NCI-H524 (cell line): Measurements from ENCODE around the gene BICD1.

Source experiments
- DNase-seq, 2 experiments: peaks; one replicate each; lab custom pipeline; 2025; lab: John Stamatoyannopoulos, UW

The BICD1 gene

DNA sequence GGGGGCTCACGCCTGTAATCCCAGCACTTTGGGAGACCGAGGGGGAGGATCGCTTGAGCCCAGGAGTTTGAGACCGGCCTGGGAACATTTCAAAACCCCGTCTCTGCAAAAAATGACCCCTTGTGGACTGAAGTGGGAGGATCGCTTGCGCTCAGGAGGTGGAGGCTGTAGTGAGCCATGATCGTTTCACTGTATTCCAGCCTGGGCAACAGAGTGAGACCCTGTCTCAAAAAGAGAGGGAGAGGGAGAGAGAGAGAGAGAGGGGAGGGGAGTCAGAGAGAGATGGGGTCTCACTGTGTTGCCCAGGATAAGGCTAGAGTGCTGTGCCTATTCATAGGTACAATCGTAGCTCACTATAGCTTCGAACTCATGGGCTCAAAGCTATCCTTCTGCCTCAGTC is 295.5 kb downstream of the BICD1 start:
- no peak for DNase-seq

DNA sequence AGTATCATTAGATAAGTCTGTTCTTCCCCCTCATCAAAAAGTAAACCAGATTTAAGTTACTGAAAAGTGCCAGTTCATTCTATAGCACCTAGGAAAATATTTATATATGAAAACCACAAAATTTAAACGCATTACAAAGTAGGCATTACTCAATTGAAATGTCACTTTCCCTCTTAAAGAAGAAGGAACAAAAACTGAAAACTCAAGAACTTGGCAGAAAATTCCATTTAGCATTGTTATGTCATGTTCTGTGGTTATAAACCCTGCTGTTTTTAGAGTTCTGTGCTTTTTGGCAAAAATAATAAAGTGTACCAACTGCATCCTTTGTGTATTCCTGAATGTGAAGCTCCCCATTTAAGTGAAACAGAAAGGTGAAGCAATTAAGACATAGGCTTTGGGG is 296.3 kb downstream of the BICD1 start:
- DNase-seq, result no peak

DNA sequence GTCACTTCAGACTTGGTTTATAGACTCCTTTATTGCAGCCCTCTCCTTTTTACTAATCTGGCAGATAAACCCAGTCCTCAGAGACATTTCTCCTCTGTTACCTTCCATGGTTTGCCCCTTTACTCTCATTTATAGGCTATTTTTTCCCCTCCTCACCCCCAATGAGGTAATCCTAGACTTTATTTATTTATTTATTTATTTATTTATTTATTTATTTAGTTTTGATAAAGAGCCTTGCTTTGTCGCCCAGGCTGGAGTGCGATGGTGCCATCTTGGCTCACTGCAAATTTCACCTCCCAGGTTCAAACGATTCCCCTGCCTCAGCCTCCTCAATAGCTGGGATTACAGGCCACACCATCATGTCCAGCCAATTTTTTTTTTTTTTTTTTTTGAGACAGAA is 301.1 kb downstream of the BICD1 start:
- no peak for DNase-seq

DNA sequence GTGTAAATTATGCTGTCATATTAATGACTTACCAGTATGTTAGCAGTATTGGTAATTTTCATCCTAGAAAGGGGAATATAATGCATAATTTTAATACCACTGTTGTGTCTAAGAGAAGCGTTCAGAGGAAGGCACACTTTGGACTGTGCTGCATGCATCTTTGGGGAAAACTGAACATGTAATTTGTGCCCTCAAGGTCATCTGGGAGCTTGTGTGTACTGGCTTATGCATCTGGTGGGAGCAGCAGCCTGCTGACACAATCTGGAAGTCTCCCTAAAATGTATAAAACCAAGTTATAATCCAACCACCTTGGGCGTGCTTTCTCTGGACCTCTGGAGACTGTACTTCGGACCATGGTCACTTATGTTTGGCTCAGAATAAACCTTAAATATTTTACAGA is 306.8 kb downstream of the BICD1 start:
- DNase-seq, result no peak

DNA sequence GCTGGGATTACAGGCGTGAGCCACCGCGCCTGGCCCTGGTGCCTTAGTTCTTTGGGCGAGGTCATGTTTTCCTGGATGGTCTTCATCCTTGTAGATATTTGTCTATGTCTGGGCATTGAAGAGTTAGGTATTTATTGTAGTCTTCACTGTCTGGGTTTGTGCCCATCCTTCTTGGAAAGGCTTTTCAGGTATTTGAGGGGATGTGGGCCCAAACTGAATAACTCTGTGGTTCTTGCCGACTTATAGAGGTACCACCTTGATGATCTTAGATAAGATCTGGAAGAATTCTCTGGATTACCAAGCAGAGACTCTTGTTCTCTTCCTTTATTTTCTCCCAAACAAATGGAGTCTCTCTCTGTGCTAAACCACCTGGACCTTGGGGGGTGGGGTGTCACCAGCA is 311.6 kb downstream of the BICD1 start:
- DNase-seq, result no peak

DNA sequence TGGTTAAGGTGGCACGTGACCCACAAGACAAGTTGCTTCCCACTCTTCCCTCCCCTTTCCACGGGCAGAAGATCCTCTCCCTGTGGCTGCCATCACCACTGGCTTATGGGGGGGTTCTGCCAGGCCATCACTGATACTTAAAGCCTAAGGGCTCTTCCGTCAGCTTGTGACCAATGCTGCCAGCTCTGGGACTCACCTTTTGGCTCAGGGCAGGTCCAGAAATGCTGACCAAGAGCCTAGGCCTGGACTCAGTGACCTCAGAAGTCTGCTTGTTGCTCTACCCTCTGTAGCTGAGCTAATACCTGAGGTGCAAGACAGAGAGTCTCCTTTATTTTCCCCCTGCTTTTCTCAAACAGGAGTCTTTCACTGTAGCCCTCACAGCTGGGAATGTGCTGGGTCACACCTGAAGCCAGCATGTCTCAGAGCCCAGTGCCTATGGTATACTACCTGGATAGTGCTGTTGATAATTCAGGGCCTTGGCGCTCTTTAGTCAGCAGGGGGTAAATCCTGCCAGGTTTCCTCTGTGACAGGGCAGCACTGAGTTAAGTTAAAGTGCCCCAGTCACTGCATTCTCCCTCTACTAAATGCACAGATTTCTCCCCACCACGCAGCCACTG is 312.4 kb downstream of the BICD1 start:
- DNase-seq, result no peak

DNA sequence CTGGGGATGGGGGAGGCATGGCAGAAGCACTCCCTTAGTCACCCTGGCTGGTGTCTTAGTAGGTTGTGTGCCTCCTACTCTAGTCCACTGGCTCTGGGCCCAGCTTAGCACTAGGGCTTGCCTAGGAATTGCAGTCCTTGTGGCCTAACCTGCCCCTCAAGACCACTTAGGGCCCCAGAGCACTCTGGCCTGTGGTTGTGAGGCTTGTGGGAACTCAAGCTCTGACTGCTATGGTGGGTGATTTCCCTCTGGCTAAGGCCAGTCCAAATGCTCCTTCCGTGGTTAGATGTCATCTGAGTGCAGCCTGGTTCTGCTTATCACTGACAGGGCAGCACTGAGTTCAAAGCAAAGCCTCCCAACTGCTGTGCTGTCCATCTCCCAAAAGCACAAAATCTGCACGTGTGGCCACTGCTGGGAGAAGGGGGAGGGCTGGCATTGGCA is 312.9 kb downstream of the BICD1 start:
- DNase-seq, result no peak

DNA sequence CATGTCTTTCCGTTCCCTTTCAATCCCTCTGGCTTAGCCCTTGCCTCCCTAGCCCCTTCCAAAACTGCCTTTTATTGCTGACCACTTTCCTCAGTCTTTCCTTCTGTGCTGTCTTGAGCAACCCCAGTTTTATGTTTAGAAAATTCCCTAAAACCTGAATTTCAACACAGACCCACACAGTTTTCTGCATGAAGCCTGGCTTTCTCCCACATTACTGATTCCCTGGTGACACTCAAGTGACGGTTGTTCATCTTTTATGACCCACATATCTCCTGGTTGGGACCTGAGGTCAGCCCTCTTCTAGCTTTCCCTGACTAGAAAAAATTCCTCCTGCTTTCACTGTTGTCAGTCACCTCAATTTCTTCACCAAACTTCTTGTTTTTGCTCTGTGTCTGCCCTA is 313.7 kb downstream of the BICD1 start:
- DNase-seq, result no peak

DNA sequence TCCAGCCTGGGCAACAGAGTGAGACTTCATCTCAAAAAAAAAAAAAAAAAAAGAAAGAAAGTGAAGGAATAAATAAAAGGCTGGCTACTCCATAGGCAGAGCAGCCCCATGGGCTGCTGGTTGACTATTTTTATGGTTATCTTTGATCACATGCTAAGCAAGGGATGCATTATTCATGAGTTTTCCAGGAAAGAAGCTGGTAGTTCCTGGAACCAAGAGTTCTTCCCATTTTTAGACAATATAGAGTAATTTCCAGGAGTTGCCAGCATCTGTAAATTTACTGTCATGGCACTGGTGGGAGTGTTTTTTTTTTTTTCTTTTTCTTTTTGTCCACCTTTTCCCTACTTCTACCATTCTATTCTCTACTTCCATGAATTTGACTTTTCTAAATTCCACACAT is 316.9 kb downstream of the BICD1 start:
- DNase-seq, result no peak

DNA sequence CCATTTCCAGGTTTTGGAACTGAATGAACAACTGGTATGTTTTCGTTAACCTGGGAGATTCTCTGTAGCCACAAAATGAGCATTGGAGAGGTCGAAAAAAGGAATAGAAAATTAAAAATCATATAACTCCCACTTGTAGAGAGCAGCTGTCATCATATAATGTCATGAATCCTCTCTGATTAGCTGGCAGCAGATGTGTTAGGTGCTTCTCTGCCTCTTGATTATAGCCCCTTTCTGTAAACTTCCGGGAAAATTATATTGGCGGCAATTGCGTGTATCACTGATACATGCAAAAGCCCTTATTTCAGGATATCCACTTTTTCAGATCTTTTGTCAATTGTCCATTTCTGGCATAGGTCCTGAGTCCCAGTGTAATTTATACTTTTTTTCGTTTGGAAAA is 324.4 kb downstream of the BICD1 start:
- peak; percentile 19 to 61 for DNase-seq
